ENCODE measurements around the gene COL4A1.

- no peak for TF ChIP-seq SUZ12 (IDR thresholded peaks at IDR 0.05; ENCODE audit: extremely low read depth, insufficient read depth, insufficient read length)
- TF ChIP-seq YY1 (IDR thresholded peaks at IDR 0.05; ENCODE audit: insufficient read depth, insufficient read length), result no peak
- no peak for TF ChIP-seq ZNF274 (IDR thresholded peaks at IDR 0.05; ENCODE audit: low read depth, low read length)
Measured at GRCh38 chr13:110349239-110349638, 42.3 kb upstream of the COL4A1 start.
